Loucy (cell line): ENCODE results near the gene ATP1A2.

Source experiments
- H2AFZ ChIP-seq: fragments of 200-600 bp; sonication (generic); 2 replicates; pipeline ENCODE4 v1.6.0; 2016; ENCODE audit warnings: antibody characterized with exemption, mild to moderate bottlenecking, low read length, moderate library complexity
- H3F3A ChIP-seq: fragments of 200-600 bp; 2 replicates; pipeline ENCODE4 v1.6.0; 2016; ENCODE audit warnings: antibody characterized with exemption, low read depth, mild to moderate bottlenecking
- H3K27me3 ChIP-seq: fragments of 200-600 bp; sonication (generic); 2 replicates; pipeline ENCODE4 v1.6.1; 2014; ENCODE audit warnings: low read length, mild to moderate bottlenecking; ENCODE audit not compliant: insufficient read depth, poor library complexity, severe bottlenecking
- H3K36me3 ChIP-seq: fragments of 200-600 bp; sonication (generic); 2 replicates; pipeline ENCODE4 v1.6.1; 2016; ENCODE audit warnings: low read length; ENCODE audit not compliant: insufficient read depth
- H3K4me1 ChIP-seq: fragments of 200-600 bp; sonication (generic); 2 replicates; pipeline ENCODE4 v1.5.1; 2014; ENCODE audit warnings: low read length, mild to moderate bottlenecking; ENCODE audit not compliant: insufficient read depth, poor library complexity, severe bottlenecking
- H3K4me2 ChIP-seq: fragments of 200-600 bp; sonication (generic); 2 replicates; pipeline ENCODE4 v1.6.0; 2014; ENCODE audit warnings: antibody characterized with exemption, low read length, low read depth, mild to moderate bottlenecking; ENCODE audit not compliant: poor library complexity, severe bottlenecking
- H3K4me3 ChIP-seq: fragments of 200-600 bp; sonication (generic); 2 replicates; pipeline ENCODE4 v1.5.1; 2014; ENCODE audit warnings: low read length, mild to moderate bottlenecking, mixed read lengths; ENCODE audit not compliant: poor library complexity, severe bottlenecking
- H3K79me2 ChIP-seq: fragments of 200-600 bp; sonication (generic); 2 replicates; pipeline ENCODE4 v1.6.1; 2014; ENCODE audit warnings: low read length; ENCODE audit not compliant: insufficient read depth
- H3K9ac ChIP-seq: fragments of 200-600 bp; sonication (generic); 2 replicates; pipeline ENCODE4 v1.6.0; 2014; ENCODE audit warnings: mild to moderate bottlenecking, low read depth, low read length, moderate library complexity; ENCODE audit not compliant: poor library complexity, severe bottlenecking
- H3K9me2 ChIP-seq: fragments of 200-600 bp; sonication (generic); replicated peaks from 2 replicates; pipeline ENCODE4 v1.6.1; 2016; ENCODE audit warnings: low read depth, low read length, mixed read lengths
- H3K9me3 ChIP-seq: fragments of 200-600 bp; sonication (generic); 2 replicates; pipeline ENCODE4 v1.6.1; 2014; ENCODE audit warnings: mild to moderate bottlenecking, antibody characterized with exemption, low read length, low read depth; ENCODE audit not compliant: insufficient read depth
- H4K20me1 ChIP-seq: fragments of 200-600 bp; sonication (generic); 2 replicates; pipeline ENCODE4 v1.6.0; 2014; ENCODE audit warnings: antibody characterized with exemption, low read length, mild to moderate bottlenecking; ENCODE audit not compliant: insufficient read depth, poor library complexity, severe bottlenecking
- CTCF ChIP-seq: fragments of 200-600 bp; sonication (generic); conservative IDR thresholded peaks from 2 replicates; pipeline ENCODE4 v1.5.1; 2014; ENCODE audit warnings: mild to moderate bottlenecking, antibody characterized with exemption, low read length
- EZH2phosphoT487 ChIP-seq: fragments of 200-600 bp; IDR thresholded peaks from 2 replicates; pipeline ENCODE4 v1.6.1; 2018; ENCODE audit warnings: antibody characterized with exemption, mild to moderate bottlenecking, moderate library complexity, borderline replicate concordance

ATP1A2 gene

GRCh38 chr1:160169553-160170399 is 54.2 kb downstream of the ATP1A2 start:
- H2AFZ ChIP-seq = peak overlapping the region; percentile 84
- peak overlapping the region; percentile 70 for H3K4me2 ChIP-seq
- H3K79me2 ChIP-seq = no peaks in the 10 kb centered on the region
- 0 out of 2 replicates have a peak, but pooled peaks cover 6% of the 10 kb centered on the region for H3F3A ChIP-seq
- H3K9me2 ChIP-seq = no peaks in the 10 kb centered on the region
- H3K36me3 ChIP-seq = no peaks in the 10 kb centered on the region
- peaks cover 24% of the 10 kb centered on the region for H3K4me1 ChIP-seq
- peak overlapping the region; percentile 60 for H3K4me3 ChIP-seq
- H4K20me1 ChIP-seq = no peaks in the 10 kb centered on the region
- H3K9me3 ChIP-seq = no peaks in the 10 kb centered on the region
- peak overlapping the region; percentile 33 for H3K9ac ChIP-seq
- no peaks in the 10 kb centered on the region for H3K27me3 ChIP-seq
- TF ChIP-seq EZH2phosphoT487 = no peak
- TF ChIP-seq CTCF = no peak

- Histone ChIP-seq H3K4me2 (no peak overlapping the region), H3K9me2 (no peaks in the 10 kb centered on the region), H4K20me1 (no peaks in the 10 kb centered on the region), H3K4me1 (peaks cover 21% of the 10 kb centered on the region), H3K4me3 (no peak overlapping the region), H3K9me3 (no peaks in the 10 kb centered on the region), H3K9ac (no peak overlapping the region), H3F3A (0 out of 2 replicates have a peak, but pooled peaks cover 6% of the 10 kb centered on the region), H3K36me3 (no peaks in the 10 kb centered on the region), H3K27me3 (no peaks in the 10 kb centered on the region), H3K79me2 (no peaks in the 10 kb centered on the region), H2AFZ (no peak overlapping the region)
- no peak for TF ChIP-seq EZH2phosphoT487
- TF ChIP-seq CTCF = no peak
Measured at GRCh38 chr1:160171354-160171753, 55.8 kb downstream of the ATP1A2 start.

- Histone ChIP-seq H3K4me2 (no peak overlapping the region), H3K9me2 (no peaks in the 10 kb centered on the region), H4K20me1 (no peaks in the 10 kb centered on the region), H3K4me1 (peaks cover 19% of the 10 kb centered on the region), H3K9ac (no peak overlapping the region), H3K9me3 (no peaks in the 10 kb centered on the region), H3K27me3 (no peaks in the 10 kb centered on the region), H3F3A (0 out of 2 replicates have a peak, but pooled peaks cover 6% of the 10 kb centered on the region), H3K79me2 (no peaks in the 10 kb centered on the region), H3K4me3 (no peak overlapping the region), H3K36me3 (no peaks in the 10 kb centered on the region), H2AFZ (no peak overlapping the region)
- TF ChIP-seq EZH2phosphoT487 (no peak), CTCF (no peak)
Measured at GRCh38 chr1:160171980-160172379, 56.4 kb downstream of the ATP1A2 start.
